ENCODE data around the gene DDX56. TPM values are rescaled to one million over a fixed set of nuclear protein-coding genes. Genes with fewer than 3 reads are reported as not detected.

Gene DDX56
- total RNA-seq, 1 experiment from 2014 or later = 147 TPM

- no peak for DNase-seq (ENCODE audit: low spot score)
Measured at GRCh38 chr7:44535348-44536064, 38.2 kb downstream of the DDX56 start.

DNA sequence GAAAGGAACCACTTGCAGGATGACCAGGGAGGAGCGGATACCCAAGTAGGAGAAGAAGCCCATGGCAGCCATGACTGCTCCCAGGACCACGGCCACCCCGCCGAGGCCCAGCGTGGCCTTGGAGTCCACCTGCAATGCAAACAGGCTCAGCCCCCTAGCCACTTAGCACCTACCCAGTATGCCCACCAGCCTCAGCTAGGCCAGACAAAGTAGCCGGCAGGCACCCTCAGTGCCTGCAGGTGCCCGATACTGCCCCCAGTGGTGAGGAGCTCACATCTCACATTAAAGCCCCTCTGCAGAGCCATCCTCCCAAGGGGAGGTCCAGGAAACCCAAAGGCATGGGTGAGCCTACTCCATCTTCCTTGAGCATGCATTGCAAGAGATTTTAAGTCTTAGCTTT lies 39.2 kb downstream of the DDX56 start:
- peak; percentile 65 for DNase-seq (ENCODE audit: low spot score)

DNA sequence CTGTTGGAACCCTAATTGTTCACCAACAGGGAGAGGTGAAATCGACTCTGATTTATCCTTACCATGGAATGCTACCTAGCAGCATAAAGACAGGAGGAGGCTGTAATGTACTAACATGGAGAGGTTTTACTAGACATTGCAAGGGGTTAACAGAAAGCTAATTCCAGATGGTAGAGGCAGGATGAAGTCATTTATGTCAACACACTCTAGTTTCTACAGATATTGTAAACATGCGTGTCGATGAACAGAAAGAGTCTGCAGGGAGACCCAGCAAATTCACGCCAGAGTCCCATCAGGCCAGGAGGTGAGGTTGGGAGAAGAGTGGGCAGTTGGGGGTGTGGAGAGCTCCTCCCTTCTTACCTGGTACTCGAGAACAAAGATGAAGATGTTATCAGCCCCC lies 39.6 kb downstream of the DDX56 start:
- no peak for DNase-seq (ENCODE audit: low spot score)

DNA sequence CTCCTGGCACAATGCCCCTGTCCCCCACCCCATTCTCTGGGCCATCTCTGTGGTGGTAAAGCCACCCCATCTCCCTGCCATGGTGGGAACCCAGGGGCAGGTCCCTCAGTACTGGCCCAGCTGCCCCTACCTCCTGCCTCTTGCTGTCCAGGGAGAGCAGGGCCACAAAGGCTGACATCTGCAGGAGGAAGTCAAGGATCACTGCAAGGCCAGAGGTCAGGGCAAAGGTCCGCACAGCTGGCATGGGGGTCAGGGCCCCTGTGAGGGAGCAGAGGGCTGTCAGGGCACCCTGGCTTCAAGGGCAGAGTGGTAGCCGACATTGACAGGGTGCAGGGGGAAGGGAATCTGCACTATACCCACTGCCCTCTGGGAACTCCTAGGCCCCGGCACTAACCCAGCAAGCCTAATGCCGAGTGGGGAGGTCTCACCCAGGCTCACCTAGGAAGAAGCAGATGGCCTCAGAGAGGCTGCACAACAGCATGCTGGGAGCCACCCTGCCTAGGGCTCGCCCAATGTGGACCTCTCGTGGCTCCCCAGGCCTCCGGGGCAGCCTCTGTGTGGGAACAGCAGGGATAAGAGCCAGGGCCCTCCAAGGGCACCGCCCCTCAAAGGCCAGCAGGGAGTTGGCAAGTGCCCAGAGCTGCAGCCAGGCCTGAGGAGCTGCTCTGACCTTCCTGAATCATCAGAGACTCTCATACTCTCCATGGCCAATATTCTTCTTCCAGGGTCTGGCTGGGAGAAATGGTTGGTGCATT lies 40.2 kb downstream of the DDX56 start:
- no peak for DNase-seq (ENCODE audit: low spot score)

DNA sequence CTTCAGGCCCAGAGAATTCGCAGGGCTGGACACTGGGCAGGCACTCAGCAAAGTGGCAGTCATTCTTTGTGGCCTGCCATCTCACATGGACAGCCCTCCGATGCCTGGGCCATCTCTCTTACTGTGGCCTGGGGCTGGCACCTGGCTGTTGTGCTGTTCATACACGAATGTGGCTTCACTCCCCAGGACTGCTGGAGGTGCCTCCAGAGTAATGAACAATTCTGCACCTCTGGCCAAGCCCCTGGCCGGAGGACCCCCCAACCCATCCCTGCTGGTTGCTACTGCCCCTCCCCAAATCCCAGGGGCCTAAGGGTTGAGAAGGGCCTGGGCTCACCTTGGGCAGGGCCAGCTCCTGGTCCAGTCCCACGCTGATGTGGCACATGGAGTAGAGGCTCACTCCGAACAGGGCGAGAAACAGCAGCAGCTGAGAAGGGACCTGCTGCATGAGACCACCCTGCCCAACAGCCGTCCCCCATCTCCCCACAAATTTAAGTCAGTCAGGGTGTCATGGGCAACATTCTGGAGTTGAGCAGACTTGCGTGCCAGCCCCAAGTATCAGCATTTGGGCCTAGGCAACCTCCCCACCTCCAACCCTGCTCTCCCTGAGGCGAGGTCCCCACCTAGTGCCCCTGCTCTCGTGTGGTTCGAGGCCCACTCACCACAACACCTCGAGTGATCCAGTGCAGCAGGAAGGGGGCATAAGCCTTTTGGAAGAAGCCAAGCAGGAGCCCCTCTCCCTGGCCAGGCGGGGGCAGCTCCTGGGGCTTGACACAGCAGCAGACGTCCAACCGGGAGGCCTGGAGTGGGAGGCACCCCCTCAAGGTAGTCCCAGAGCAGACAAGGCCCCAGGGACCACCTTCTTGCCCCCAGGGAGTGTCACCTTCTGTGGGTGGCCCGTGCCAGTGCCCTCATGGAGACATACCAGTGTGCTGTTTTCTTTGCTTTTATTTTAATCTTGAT lies 42.0 kb downstream of the DDX56 start:
- DNase-seq (ENCODE audit: low spot score) = no peak

DNA sequence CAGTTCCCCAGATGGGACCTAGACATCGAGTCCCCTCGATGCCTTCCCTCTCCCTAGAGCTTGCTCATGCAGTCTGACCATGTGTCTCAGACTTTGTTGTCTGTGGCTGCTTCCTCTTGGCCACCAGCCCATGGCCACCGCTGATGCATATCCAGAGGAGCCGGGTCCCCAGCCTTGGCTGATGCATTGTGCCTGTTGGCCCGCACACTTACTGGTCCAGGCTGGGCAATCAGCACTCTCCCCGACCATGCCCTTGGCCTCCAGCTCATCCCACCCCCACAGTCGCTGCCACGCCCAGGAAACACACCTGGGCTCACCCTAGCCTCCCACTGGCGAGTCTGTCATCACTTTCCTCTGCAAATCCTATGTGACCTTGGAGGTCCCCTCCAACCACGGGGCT lies 42.7 kb downstream of the DDX56 start:
- no peak for DNase-seq (ENCODE audit: low spot score)

GRCh38 chr7:44524811-44525388 lies 48.8 kb downstream of the DDX56 start:
- no peak for DNase-seq (ENCODE audit: low spot score)

GRCh38 chr7:44522315-44522714 lies 51.4 kb downstream of the DDX56 start:
- DNase-seq (ENCODE audit: low spot score) = no peak

DNA sequence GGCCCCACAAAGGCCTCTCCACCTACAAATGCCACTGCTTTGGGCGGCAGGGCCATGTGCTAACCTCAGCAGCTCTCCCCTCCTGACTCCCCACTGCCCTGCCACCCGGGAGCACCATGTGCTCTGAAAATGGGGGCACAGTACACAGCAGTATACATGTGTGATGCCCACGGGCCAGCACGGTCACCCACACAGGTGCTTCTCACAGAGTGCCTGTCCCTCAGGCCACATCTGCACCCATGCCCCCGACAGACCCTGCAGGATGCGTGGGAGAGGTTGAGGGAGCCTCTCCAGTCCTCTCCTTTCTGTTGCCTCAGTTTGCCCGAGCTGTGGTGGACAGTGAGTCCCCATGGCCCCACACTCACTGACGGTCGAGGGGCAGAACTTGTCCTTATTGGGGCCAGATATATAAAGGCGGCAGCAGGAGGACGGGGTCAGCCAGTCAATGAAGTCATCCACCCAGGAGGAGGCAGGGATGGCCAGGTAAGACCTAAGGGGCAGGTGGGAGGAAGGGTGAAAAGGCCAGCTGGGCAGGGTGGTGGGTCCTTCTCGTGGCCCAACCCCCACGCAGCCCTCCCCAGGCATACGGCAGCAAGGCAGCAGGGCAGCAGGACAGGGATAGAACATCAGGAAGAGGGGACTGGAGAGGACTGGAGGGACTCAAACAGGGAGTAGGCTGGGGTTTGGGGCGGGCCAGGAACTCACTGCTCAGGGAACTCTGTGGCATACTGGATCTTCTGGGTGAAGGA lies 52.2 kb downstream of the DDX56 start:
- no peak for DNase-seq (ENCODE audit: low spot score)

DNA sequence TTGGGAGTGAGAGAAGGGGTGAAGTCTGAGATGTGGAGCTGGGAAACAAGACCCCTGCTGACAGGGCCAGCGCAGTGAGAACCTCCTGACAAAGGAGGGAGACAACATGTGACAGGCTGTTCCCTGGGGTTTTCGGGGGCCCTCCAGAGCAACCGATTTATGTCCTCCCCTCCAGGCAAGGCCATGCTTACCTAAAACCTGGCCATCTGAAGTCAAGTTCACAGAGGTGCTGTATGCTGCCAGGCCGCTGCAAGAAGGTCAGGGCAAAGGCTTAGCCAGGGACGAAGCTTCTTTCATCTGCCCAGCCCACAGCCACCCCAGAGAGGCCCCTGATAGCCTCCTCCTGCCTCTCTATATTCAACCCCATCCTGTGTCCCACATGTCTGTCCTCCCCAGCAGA lies 53.1 kb downstream of the DDX56 start:
- DNase-seq (ENCODE audit: low spot score) = no peak

DNA sequence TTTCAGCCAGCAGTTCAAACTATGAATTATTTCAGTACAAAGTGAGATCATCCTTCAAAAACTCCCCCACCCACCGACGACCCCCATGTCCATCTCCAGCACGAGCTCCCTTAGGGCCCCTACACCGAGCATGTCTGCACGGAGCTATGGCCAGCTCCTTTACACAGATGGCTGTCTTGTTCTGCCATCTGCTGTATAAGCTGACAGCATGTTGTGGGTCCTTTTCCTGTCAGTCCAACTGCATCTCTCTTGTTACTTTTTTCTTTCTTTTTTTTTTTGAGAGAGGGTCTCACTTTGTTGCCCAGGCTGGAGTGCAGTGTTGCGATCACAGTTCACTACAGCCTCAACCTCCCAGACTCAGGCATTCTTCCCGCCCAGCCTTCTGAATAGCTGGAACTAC lies 54.2 kb downstream of the DDX56 start:
- no peak for DNase-seq (ENCODE audit: low spot score)

DNA sequence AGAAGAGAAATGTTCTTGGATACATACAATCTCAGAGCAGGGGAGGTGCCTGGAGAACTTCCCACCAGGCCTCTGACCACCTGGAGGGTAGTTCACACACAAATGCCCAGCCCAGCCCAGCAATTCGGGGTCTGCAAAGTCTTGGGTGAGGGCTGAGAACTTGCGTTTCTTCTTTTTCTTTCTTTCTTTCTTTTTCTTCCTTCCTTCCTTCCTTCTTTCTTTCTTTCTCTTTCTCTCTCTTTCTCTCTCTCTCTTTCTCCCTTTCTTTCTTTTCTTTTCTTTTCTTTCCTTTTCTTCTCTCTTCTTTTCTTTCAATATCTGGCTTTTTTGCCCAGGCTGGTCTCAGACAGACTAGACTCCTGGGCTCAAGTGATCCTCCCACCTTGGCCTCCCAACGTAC lies 54.9 kb downstream of the DDX56 start:
- DNase-seq (ENCODE audit: low spot score) = no peak

- no peak for DNase-seq (ENCODE audit: low spot score)
Measured at GRCh38 chr7:44517175-44517574, 56.5 kb downstream of the DDX56 start.

Other genes with a start within 250 kb of the DDX56 start
- gene CAMK2B, start 248.3 kb downstream of the DDX56 start, total RNA-seq (2014; rRNA removed; shearing (Covaris generic)) = 1.8 and 1.9 TPM in 2 replicates
- 47.7 and 53.4 TPM in 2 replicates for gene NUDCD3, start 83.2 kb downstream of the DDX56 start, total RNA-seq (2014; rRNA removed; shearing (Covaris generic))
- 0.13 and 0.31 TPM in 2 replicates for gene NPC1L1, start 32.6 kb downstream of the DDX56 start, total RNA-seq (2014; rRNA removed; shearing (Covaris generic))
- gene TMED4, start 8.3 kb upstream of the DDX56 start, total RNA-seq (2014; rRNA removed; shearing (Covaris generic)) = 119 and 134 TPM in 2 replicates
- 72.0 and 81.6 TPM in 2 replicates for gene OGDH, start 32.7 kb upstream of the DDX56 start, total RNA-seq (2014; rRNA removed; shearing (Covaris generic))
- gene ZMIZ2, start 174.9 kb upstream of the DDX56 start, total RNA-seq (2014; rRNA removed; shearing (Covaris generic)) = 37.7 and 41.0 TPM in 2 replicates
- gene PPIA, start 222.8 kb upstream of the DDX56 start, total RNA-seq (2014; rRNA removed; shearing (Covaris generic)) = 3,779 and 3,976 TPM in 2 replicates

All from HT-29 (cell line).